GM10248 (cell line): ENCODE measurements around the gene EPHX1.

Experiments used
- CTCF ChIA-PET: fragments of 300-600 bp; sonication (Branson Sonifier 250); formaldehyde crosslinking; extraction: SDS; loops from one replicate; lab custom pipeline; 2021; ENCODE audit warnings: antibody characterized with exemption; lab: Yijun Ruan, JAX
- POLR2A ChIA-PET: fragments of 350-650 bp; sonication (Branson Sonifier 250); formaldehyde crosslinking; extraction: SDS; loops from one replicate; lab custom pipeline; 2020; ENCODE audit warnings: antibody characterized with exemption; lab: Yijun Ruan, JAX
- DNase-seq: peaks from one replicate; pipeline ENCODE4 v3.0.0; 2012; ENCODE audit errors: extremely low spot score
- TF ChIP-seq, protein P1 (sequence below): IDR thresholded peaks from 2 replicates; pipeline ENCODE4 v1.5.1; 2012; ENCODE audit warnings: mild to moderate bottlenecking, low read depth; ENCODE audit errors: extremely low read depth, missing control alignments, control extremely low read depth

The EPHX1 gene

DNA sequence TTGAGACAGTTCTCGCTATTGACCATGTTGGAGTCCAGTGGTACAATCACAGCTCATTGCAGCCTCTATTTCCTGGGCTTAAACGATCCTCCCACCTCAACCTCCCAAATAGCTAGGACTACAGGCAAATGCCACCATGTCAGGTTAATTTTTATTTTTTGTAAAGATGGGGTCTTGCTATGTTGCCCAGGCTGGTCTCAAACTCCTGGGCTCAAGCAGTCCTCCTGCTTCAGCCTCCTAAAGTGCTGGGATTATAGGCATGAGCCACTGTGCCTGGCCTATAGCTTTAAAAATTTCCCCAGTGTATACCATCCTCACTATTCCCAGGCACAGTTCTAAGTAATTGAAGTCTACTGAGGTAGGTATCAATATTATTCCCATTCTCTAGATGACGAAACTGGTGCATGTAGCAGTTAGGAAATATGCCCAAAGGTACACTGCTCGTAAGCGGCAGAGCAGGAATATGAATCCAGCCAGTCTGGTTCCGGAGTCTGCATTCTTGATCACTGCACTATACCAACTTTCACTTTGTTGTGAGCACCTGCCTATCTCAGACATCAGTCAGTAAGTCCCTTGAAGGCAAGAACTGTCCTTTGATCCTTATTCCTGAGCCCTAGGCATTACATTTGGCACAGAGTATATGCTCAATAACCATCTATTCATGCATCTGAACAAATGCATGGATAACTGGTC, 43.8 kb upstream of the EPHX1 start:
- POLR2A ChIA-PET, result no interaction called here
- CTCF ChIA-PET, result interaction anchor here (3.0 to 7.3 kb wide), 2 partner anchors 8 to 13 kb away, joined by 22 to 57 read pairs; partner anchors contain the start of gene SRP9
- TF ChIP-seq, protein P1, sequence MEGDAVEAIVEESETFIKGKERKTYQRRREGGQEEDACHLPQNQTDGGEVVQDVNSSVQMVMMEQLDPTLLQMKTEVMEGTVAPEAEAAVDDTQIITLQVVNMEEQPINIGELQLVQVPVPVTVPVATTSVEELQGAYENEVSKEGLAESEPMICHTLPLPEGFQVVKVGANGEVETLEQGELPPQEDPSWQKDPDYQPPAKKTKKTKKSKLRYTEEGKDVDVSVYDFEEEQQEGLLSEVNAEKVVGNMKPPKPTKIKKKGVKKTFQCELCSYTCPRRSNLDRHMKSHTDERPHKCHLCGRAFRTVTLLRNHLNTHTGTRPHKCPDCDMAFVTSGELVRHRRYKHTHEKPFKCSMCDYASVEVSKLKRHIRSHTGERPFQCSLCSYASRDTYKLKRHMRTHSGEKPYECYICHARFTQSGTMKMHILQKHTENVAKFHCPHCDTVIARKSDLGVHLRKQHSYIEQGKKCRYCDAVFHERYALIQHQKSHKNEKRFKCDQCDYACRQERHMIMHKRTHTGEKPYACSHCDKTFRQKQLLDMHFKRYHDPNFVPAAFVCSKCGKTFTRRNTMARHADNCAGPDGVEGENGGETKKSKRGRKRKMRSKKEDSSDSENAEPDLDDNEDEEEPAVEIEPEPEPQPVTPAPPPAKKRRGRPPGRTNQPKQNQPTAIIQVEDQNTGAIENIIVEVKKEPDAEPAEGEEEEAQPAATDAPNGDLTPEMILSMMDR, result no peak
- no peak for DNase-seq

DNA sequence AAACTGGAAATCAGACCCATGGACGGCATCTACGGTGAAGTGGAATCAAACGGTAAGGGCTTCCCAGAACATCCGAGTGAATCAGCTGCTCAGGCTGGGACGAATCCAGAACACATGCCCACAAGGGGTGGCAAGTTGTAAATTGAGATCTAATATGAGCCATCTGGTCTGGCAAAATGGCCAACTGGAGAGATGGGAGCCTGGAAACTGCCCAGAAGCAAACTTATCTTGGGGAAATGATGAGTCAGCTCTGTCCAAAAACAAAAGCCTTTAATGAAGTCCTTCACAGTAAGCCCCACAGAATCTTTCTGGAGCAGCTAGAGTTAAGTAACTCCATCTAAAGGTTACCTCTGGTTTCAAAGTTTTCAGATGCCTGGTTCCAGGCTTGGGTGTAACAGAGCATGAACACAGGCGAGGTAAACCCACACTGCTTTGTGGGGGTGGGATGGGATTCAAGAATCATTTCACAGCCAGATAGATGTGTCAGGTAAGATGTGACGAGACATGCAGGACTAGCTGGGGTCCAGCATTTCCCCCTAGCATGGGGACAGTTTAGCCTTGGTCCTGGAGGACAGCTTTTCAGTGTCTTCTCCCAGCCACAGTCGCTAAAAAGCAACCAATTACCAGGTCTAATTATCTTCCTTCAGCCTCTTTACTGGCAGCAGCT, 42.8 kb upstream of the EPHX1 start:
- CTCF ChIA-PET, result interaction anchor here (0.5 to 7.3 kb wide), 5 partner anchors 9 to 288 kb away, joined by 3 to 57 read pairs (median 4); partner anchors contain the start of gene SRP9

DNA sequence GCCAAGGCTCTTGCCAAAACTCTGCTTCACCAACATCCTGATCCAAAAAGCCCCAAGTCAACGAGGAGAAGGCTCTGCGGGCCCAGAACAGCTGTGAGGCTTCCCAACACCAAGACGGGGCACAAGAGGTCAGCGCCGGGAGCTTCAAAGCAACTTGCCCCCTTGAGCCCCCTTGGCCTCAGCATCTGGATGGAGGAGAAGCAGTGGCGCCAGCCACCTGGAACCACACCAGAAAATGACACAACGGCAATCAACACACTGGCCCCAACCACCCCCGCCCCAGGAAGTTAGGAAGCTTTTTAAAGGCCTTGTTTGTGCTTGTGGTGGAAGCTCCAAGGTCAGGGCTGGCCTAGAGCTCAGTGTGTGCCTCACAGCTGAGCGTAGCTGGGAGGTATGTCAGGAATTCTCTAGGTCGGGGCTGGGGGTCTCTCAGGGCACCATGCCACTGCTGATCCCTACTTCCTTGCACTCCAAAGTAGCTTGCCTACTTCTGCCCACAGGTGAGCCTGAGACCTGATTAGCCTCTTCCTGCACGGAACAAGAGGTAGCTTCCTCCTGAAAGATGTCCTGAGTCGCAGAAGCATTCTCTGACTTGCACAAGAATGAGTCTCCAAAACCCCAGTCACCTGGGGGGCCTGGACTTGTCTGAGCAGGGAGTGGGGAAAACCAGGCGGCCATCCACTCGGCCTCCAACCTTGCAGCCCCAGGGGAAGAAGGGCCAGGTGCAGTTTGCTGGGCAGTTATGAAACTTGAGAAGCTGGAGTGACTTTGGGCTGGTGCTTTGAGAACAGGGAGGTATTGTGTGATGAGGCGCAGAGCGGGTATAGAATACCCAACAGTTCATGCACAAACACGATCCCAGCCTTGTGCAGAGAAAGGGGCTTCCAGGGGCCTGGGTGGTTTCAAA, 42.0 kb upstream of the EPHX1 start:
- TF ChIP-seq, protein P1, result no peak
- ChIA-PET POLR2A (no interaction called here), CTCF (interaction anchor here (1.1 to 7.3 kb wide), 5 partner anchors 9 to 289 kb away, joined by 3 to 57 read pairs (median 4); partner anchors contain the start of gene SRP9)
- DNase-seq, result no peak

More for the DNA sequence above, 42.8 kb upstream of the EPHX1 start:
- peak; percentile 15 for DNase-seq
- TF ChIP-seq, protein P1, result no peak
- POLR2A ChIA-PET, result no interaction called here

DNA sequence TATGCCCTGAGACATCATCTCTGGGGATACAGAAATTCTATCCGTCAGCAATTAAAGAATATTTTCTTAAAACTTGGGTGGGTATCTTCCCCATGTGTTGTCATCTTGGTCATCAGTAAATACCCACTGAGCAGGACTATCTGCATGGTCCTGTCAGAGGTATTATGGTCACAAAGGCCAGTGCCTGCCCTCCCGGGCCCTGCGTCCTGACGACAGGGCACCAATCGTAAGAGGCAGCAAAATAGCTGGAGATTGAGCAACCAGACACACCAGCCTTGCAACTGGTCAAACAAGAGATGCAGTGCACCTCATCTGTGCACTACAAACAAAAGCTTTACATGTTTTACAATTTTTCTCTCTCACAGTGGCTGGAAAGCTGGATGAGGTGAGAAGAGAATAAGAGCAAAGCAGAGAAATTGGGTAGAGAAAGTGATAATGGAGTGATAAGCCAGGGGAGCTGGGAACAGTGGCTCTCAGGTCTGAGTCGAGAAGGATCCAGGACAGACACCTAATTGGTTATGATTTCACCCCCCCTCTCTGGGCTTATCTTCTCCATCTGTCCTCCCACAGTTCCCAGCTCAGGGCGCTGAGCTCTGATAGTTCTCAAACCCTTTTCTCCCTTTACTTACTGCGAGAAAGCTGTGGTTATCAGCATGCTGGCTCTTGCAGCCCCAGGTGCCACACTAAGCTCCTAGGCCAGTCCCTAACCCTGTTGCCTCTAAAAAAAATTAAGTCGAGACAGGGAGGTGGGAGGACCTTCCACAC, 41.1 kb upstream of the EPHX1 start:
- TF ChIP-seq, protein P1, result no peak
- DNase-seq, result no peak
- ChIA-PET CTCF (interaction anchor here (0.8 to 7.3 kb wide), 10 partner anchors 10 to 294 kb away, joined by 3 to 57 read pairs (median 4); partner anchors contain the start of genes SRP9 and TMEM63A), POLR2A (no interaction called here)

DNA sequence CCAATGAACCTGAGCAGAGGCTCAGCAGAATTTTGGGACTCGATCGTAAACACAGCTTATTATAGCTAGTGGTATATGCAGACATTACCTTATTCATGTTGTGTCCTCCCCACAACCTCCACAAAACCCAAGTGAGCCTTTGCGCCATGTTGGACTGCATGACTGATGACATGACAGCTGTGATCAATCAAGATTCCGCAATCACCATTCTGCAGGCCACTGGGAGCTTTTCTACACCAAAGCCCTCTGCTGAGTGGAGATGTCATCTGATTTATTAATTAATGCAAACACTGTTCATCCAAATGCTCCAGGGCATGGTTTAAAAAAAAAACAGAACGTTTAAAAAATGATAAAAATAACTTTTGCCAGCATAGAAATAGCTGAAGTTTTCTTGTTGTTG, 40.2 kb upstream of the EPHX1 start:
- TF ChIP-seq, protein P1, result no peak
- no peak for DNase-seq
- ChIA-PET CTCF (interaction anchor here (0.8 to 7.3 kb wide), 8 partner anchors 9 to 295 kb away, joined by 3 to 57 read pairs (median 4); partner anchors contain the start of genes SRP9 and TMEM63A), POLR2A (no interaction called here)
